Dedifferentiated amniotic fluid mesenchymal stem cell (primary cell): ENCODE measurements around the gene CSTPP1.

Experiments used
- DNase-seq: peaks from one replicate; pipeline ENCODE4 v3.0.0-alpha.2; 2016; ENCODE audit errors: extremely low spot score

CSTPP1 gene

GRCh38 chr11:47131136-47131535, 194.6 kb downstream of the CSTPP1 start:
- peak; percentile 5 for DNase-seq

DNA sequence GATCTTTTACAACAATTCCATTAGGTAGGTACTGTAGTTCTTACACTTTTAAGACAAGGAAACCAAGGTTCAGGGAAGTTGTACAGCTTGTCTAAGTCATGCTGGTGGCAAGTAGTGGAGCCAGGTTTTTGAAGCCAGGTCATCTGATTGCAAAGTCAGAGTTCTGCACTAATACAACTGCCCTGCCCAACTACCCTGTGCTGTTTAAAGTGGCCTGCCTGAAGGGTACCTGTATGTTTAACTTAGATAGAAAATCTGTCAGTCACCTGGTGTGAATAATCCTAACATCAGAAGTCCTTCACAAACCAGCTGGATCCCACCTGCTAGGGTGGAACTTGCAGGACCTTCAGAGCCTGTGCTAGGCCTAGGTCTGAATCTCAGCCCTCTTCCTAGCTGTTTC, 195.9 kb downstream of the CSTPP1 start:
- DNase-seq = peak; percentile 13

DNA sequence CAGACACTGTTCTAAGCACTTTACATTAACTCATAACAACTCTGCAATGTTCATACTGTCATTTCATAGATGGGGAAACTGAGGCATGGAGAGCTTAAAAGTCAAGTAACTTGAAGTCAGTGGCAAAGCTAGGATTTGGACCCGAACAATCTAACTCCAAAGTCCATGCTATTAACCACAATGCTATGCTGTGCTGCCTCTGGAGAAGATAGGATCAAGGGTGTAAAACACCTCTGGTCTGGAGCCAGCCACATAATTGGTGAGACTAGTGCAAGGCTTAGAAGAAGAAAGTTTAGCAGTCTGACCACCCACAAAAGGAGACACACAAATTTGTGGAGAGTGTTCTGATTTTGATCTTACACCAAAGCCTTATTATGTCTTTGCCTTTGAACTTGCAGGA, 196.4 kb downstream of the CSTPP1 start:
- DNase-seq = peak; percentile 3

DNA sequence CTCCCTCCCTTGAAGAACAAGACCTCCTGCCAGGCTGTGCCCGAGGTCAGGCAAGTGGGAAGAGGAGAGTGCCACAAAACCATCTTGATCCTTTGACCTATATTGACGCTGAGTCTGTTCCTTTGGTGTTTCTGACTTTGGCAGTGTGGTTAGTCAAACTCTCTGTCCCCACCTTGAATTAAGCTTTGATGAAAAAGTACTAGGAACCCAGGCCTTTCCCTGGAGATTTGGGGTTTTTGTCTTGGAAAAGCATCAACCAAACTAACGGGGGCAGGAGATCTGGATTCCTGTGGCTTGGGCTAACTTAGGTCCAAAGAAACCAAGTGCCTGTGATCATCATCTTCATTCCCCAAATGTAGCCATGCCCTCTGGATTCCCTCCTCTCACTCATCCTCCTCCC, 199.8 kb downstream of the CSTPP1 start:
- DNase-seq = no peak

DNA sequence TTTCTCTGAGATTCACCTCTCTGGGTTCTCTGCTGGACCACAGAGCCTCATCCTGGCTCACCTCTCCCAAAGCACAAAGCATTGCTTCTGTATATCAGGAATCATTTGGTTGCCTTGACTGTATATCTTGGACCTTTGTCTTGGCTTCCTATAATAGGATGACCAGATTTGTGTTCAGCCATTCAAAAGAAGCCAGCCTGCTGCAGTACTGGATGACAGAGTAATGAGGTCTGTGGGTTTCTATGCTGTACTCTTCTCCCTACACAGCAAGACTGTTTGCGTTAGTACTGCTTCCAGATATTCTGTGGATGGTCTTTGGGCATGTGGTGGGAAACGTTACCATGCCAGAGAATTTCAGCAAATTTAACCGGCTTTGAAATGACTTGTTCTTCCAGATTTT, 200.4 kb downstream of the CSTPP1 start:
- DNase-seq = no peak

DNA sequence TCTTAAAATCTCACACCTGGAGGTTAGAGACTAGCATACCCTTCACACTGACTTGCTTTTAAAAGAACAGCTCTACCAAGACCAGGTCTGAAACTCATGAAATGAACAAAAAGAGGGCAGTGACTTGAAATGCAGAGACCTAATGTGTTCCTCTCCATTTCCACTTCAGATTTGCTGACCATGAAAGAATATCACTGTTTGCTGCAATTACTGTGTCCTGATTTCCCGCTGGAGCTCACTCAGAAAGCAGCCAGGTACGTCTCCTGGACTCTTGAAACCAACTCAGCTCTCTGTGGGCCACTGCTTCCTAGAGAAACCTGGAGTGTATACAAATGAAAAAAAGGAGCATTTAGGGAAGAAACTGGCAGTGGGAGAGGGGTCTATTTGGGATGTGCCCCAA, 200.9 kb downstream of the CSTPP1 start:
- DNase-seq = no peak

- DNase-seq = no peak
These were observed 203.3 kb downstream of the CSTPP1 start for GRCh38 chr11:47139878-47140277.

DNA sequence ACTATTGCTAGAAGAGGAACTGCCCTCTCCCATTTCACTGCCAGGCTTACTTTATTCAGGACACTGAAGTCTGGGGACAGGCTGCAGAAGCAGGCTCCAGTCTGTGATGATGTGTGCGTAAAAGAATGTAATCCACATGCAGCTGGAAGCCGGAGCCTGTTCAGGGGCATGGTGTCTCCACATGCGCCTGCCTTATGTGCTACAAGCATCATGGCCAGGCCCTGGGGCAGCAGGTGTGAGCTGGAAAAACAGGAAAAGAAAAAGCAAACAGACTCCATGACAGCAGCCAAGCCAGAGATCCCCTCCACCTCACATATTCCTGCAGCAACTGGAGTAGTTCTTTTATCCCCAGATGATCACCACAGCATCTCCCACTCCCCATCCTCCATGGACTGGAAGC, 206.8 kb downstream of the CSTPP1 start:
- peak; percentile 78 for DNase-seq

DNA sequence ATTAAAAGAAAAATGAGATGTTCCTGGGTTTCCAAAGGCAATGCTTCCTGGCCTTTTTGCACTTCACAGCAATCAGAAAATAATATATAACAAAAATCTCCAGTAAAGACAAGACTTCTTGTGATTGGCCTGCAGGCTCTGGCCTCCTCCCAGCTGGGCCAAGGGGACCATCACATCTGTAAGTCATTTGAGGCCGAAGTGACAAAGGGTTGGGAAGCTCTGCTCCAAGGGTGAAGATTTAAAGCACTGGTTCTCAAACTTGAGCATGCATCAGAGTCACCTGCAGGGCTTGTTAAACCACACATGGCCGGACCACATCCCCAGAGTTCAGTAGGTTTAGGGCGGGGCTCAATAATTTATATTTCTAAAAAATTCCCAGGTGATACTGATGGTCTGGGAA, 208.0 kb downstream of the CSTPP1 start:
- DNase-seq = no peak

GRCh38 chr11:47147250-47147649, 210.7 kb downstream of the CSTPP1 start:
- no peak for DNase-seq

DNA sequence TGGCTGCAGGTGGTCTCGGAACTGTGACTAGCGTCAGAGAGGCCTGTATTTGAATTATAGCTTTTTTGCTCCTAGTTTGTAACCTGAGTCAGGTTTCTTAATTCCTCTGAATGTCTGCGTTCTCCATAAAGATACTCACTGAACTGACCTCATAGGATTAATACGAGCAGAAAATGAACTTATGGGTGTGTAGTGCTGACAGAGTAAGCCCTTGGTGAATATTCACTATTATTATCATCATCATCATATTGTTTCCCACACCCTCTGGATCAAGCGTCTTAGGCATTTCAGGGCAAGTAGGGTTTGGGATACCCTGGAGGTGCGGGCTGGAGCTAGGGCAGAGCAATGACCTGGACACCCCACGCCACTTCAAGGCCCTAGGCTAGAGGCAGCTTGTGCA, 211.1 kb downstream of the CSTPP1 start:
- DNase-seq = no peak

DNA sequence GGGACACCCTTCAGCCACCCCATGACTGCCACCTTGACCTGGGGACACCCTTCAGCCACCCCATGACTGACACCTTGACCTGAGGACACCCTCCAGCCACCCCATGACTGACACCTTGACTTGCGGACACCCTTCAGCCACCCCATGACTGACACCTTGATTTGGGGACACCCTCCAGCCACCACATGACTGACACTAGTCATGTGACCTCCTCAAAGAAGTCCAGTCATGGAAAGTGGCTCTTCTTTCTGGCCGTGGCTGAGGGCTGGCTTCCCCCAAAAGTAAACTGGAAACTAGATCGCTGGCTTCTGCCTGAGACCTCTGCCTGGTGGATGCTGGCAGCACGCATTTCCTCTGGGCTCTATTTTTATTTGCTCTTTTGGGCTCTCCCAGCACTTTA, 211.7 kb downstream of the CSTPP1 start:
- DNase-seq = no peak

DNA sequence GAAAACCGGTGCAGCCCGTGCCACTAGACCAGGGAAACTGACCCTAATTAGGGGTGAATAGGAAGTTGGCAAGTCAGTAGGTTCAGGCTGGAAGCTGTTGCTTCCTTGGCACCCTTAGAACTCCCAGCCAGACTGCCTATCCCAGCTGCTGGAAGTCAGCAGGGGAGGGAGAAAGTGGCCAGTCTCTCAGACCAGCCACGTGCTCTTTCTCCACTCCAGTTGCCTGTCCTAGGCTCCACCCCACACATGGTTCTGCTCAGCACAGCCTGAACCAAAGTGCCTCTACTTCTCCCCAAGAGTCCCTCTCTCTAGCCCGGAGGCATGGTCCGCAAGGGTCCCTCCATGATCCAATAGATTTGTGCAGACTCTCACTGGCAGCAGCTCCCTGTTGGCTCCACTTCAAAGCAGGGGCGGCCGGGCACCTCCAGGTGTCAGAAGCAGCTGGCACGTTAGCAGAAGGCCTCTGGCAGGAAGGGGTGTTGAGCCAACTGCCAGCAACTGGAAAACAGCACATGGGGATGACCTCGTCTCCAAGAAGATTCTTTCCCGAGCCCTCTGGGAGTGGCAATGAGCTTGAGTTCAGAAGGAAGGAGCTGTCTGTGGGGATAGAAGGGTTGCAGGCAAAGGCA, 212.5 kb downstream of the CSTPP1 start:
- no peak for DNase-seq

- DNase-seq = no peak
These were observed 213.2 kb downstream of the CSTPP1 start for GRCh38 chr11:47149782-47150181.

- no peak for DNase-seq
These were observed 215.8 kb downstream of the CSTPP1 start for GRCh38 chr11:47152126-47152952.

GRCh38 chr11:47152953-47153950, 216.7 kb downstream of the CSTPP1 start:
- peak; percentile 69 for DNase-seq

DNA sequence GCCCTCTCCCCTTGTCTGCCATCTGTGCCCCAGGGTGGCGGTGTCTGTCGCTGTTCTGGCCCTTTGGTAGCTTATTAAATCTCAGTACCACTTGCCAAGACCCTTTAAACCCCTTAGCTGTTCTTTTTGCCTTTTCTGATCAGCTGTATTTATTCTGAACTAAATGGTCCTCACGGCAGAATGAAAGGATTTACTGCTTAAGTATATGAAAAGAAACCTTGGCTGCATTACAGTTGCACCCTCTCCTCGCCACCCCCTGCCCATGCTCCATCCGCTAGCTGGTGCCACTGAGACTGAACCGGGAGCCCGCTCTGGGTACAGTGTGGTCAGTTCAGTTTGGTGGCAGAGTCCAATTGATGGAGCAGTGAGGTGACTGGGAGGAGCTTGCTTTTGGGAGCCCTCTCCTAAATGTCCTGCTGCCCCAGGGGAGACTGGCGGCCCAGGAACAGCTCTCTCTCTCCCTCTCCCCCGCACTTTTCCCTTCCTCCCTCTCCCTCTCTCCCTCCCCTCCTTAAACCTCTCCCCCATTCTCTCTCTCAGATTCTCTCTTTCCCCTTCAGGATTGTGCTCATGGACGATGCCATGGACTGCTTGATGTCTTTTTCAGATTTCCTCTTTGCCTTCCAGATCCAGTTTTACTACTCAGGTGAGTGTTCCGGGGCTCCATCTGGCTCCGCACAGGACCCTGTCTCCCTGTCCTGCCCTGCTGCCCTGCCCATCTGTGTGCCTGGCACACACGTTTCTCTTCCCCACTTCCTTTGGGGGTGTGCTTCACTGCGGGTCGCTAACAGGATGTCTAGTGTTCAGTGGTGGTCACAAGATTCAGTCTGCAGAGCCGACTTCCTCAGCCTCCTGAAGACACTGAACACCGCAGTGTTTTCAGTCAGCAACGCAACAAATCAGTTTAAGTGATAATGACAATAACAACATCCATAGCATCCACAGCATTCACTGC, 218.3 kb downstream of the CSTPP1 start:
- DNase-seq = no peak

DNA sequence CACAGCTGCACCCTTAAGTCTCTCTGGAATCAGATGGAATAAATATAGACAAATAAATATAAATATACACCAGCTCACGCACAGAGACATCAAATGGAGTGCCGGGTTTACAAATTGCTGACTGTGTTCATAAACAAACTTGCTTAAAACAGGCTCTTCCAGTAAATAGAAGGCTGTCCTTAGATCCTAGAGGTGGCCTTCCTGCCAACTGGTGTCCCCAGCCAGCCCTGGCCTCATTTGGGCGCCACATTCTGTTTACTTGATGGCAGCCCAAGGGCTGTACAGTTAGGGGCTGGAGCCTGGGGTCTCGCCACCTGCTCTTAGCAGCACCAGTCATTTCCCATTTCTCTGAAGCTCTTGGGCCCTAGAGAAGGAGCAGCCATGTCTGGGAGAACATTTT, 219.3 kb downstream of the CSTPP1 start:
- DNase-seq = no peak

- DNase-seq = no peak
These were observed 219.8 kb downstream of the CSTPP1 start for GRCh38 chr11:47156333-47156732.

DNA sequence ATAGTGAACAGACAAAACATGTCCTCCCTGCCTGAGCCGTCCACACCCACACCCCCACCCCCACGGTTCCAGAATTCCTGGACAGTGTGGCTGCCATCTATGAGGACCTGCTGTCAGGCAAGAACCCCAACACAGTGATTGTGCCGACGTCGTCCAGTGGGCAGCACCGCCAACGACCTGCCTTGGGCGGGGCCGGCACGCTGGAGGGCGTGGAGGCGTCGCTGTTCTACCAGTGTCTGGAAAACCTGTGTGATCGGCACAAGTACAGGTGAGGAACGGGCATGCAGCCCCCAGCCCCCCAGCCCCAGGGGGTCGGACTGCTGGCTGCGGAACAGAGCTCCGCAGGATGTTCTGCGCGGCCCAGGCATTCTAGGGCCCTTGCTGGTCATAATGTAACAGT, 220.4 kb downstream of the CSTPP1 start:
- DNase-seq = no peak

GRCh38 chr11:47157805-47158204, 221.2 kb downstream of the CSTPP1 start:
- DNase-seq = no peak
